PC-9 (cell line): ENCODE data around the gene NACC2. TPM values are rescaled to one million over a fixed set of nuclear protein-coding genes. Genes with fewer than 3 reads are reported as not detected.

Experiments
- BruUV-seq: library from RNA; stranded (reverse); fragments of 400-500 nt; replicated peaks from 2 replicates; lab custom pipeline; 2021; lab: Mats Ljungman, UMichigan
- CTCF ChIA-PET: fragments of 300-600 bp; sonication (Branson Sonifier 250); formaldehyde crosslinking; loops from one replicate; lab custom pipeline; 2022; ENCODE audit warnings: antibody characterized with exemption; lab: Charles Lee
- POLR2A ChIA-PET: fragments of 300-600 bp; sonication (Branson Sonifier 250); formaldehyde crosslinking; loops from one replicate; lab custom pipeline; 2022; ENCODE audit warnings: antibody characterized with exemption; ENCODE audit not compliant: unreplicated experiment; lab: Charles Lee
- DNase-seq, 2 experiments: peaks; one replicate each; pipeline versions ENCODE4 v3.0.0 to v3.0.0-alpha.2; 2015 to 2022; ENCODE audit warnings: mixed read lengths in 1 of 2
- H2AFZ ChIP-seq: fragments of 200-600 bp; sonication (generic); 2 replicates; pipeline ENCODE4 v1.8.1; 2017; ENCODE audit warnings: antibody characterized with exemption
- H3F3A ChIP-seq: fragments of 200-600 bp; sonication (generic); 2 replicates; pipeline ENCODE4 v1.8.1; 2017; ENCODE audit warnings: antibody characterized with exemption, mild to moderate bottlenecking, low read depth; ENCODE audit not compliant: insufficient read depth
- H3K27ac ChIP-seq: fragments of 200-600 bp; sonication (generic); 2 replicates; pipeline ENCODE4 v1.6.1; 2016; ENCODE audit warnings: mixed run types
- H3K27me3 ChIP-seq: fragments of 200-600 bp; sonication (generic); 2 replicates; pipeline ENCODE4 v1.6.1; 2016; ENCODE audit warnings: low read depth, mixed run types; ENCODE audit not compliant: insufficient read depth
- H3K36me3 ChIP-seq: fragments of 200-600 bp; sonication (generic); 2 replicates; pipeline ENCODE4 v1.6.1; 2016; ENCODE audit warnings: low read depth, mixed run types
- H3K4me1 ChIP-seq: fragments of 200-600 bp; sonication (generic); replicated peaks from 2 replicates; pipeline ENCODE4 v1.6.1; 2016; ENCODE audit warnings: mixed run types; ENCODE audit not compliant: insufficient read depth
- H3K4me2 ChIP-seq: fragments of 200-600 bp; sonication (generic); 2 replicates; pipeline ENCODE4 v1.6.1; 2017; ENCODE audit warnings: mixed run types
- H3K4me3 ChIP-seq: fragments of 200-600 bp; sonication (generic); 2 replicates; pipeline ENCODE4 v1.6.1; 2016; ENCODE audit warnings: mixed run types
- H3K79me2 ChIP-seq: fragments of 200-600 bp; sonication (generic); 2 replicates; pipeline ENCODE4 v1.6.1; 2017; ENCODE audit warnings: low read depth, mixed run types
- H3K9me2 ChIP-seq: fragments of 200-600 bp; sonication (generic); 2 replicates; pipeline ENCODE4 v1.8.1; 2017; ENCODE audit warnings: mild to moderate bottlenecking; ENCODE audit not compliant: insufficient read depth
- H3K9me3 ChIP-seq: fragments of 200-600 bp; sonication (generic); 2 replicates; pipeline ENCODE4 v1.8.1; 2016; ENCODE audit warnings: low read depth; ENCODE audit not compliant: insufficient read depth
- H4K20me1 ChIP-seq: fragments of 200-600 bp; sonication (generic); 2 replicates; pipeline ENCODE4 v1.8.1; 2017; ENCODE audit not compliant: insufficient read depth
- CTCF ChIP-seq: fragments of 200-600 bp; sonication (generic); conservative IDR thresholded peaks from 2 replicates; pipeline ENCODE4 v1.6.1; 2017; ENCODE audit warnings: mixed run types, antibody characterized with exemption, mild to moderate bottlenecking, moderate library complexity
- EZH2 ChIP-seq: fragments of 200-600 bp; sonication (generic); IDR thresholded peaks from 2 replicates; pipeline ENCODE4 v1.8.0; 2017; ENCODE audit warnings: antibody characterized with exemption, low read depth
- intact Hi-C: fragments of 100-400 bp; cut with micrococcal nuclease; formaldehyde crosslinking; loops from one replicate; pipeline ENCODE4 v1.10.0; 2022; ENCODE audit not compliant: unreplicated experiment
- total RNA-seq: library from RNA; stranded (reverse); gene quantifications from 2 replicates; pipeline ENCODE4 v1.2.3, GENCODE V29; 2021

Gene NACC2
- total RNA-seq, 1 experiment from 2014 or later, result 22.4 TPM

- CTCF ChIA-PET, result no interaction called here
- no peak overlapping the region for H3K4me2 ChIP-seq
- H3K27me3 ChIP-seq, result peaks cover 2% of the 10 kb centered on the region; the same call in 1 of the 2 replicates
- H4K20me1 ChIP-seq, result peaks cover 2% of the 10 kb centered on the region; the same call in 1 of the 2 replicates
- POLR2A ChIA-PET, result no interaction called here
- H2AFZ ChIP-seq, result no peak overlapping the region
- no peak overlapping the region for H3K27ac ChIP-seq
- H3K4me1 ChIP-seq, result peaks cover 13% of the 10 kb centered on the region
- DNase-seq, result no peak
- H3K9me3 ChIP-seq, result no peaks in the 10 kb centered on the region
- peaks cover 14% of the 10 kb centered on the region; the same call in 1 of the 2 replicates for H3F3A ChIP-seq
- no peaks in the 10 kb centered on the region for H3K36me3 ChIP-seq
- no TSS peak for BruUV-seq
- no peaks in the 10 kb centered on the region for H3K9me2 ChIP-seq
- intact Hi-C loops, result no loop called here
- TF ChIP-seq EZH2 (no peak), CTCF (no peak)
- no peak overlapping the region for H3K4me3 ChIP-seq
- H3K79me2 ChIP-seq, result peaks cover 13% of the 10 kb centered on the region; the same call in 1 of the 2 replicates
These were observed 3.1 kb upstream of the NACC2 start for GRCh38 chr9:136098210-136098609.

GRCh38 chr9:136096505-136097001 is 1.5 kb upstream of the NACC2 start:
- no TSS peak for BruUV-seq
- Histone ChIP-seq H3K36me3 (no peaks in the 10 kb centered on the region), H3K9me3 (no peaks in the 10 kb centered on the region), H4K20me1 (peaks cover 13% of the 10 kb centered on the region; the same call in 1 of the 2 replicates), H3K27ac (no peak overlapping the region), H2AFZ (no peak overlapping the region), H3K27me3 (no peaks in the 10 kb centered on the region), H3K4me3 (no peak overlapping the region), H3K79me2 (peaks cover 23% of the 10 kb centered on the region), H3K4me2 (no peak overlapping the region), H3K9me2 (no peaks in the 10 kb centered on the region), H3F3A (peaks cover 17% of the 10 kb centered on the region; the same call in 1 of the 2 replicates), H3K4me1 (peaks cover 20% of the 10 kb centered on the region)
- CTCF ChIA-PET, result interaction anchor here (0.7 kb wide), 1 partner anchor 266 kb away, joined by 4 read pairs; no protein-coding TSS in a partner anchor
- no peak for TF ChIP-seq EZH2
- TF ChIP-seq CTCF, result no peak
- DNase-seq, result peak in 1 of 2 experiments; percentile 31
- intact Hi-C loops, result no loop called here
- POLR2A ChIA-PET, result interaction anchor here (0.6 kb wide), 2 partner anchors 55 to 66 kb away, joined by 8 to 9 read pairs; no protein-coding TSS in a partner anchor

- Histone ChIP-seq H3K4me3 (peak overlapping the region; percentile 88), H3F3A (peaks cover 22% of the 10 kb centered on the region; the same call in 1 of the 2 replicates), H3K9me2 (no peaks in the 10 kb centered on the region), H3K27ac (no peak overlapping the region), H3K79me2 (peaks cover 41% of the 10 kb centered on the region), H4K20me1 (peaks cover 34% of the 10 kb centered on the region), H2AFZ (peak overlapping the region; percentile 71; the same call in 1 of the 2 replicates), H3K9me3 (no peaks in the 10 kb centered on the region), H3K4me1 (peaks cover 22% of the 10 kb centered on the region), H3K4me2 (peak overlapping the region; percentile 90), H3K36me3 (no peaks in the 10 kb centered on the region), H3K27me3 (no peaks in the 10 kb centered on the region)
- peak in 1 of 2 experiments; percentile 76 for DNase-seq
- ChIA-PET POLR2A (no interaction called here), CTCF (interaction anchor here (0.6 to 1.6 kb wide), 2 partner anchors 24 to 28 kb away, joined by 3 to 7 read pairs; no protein-coding TSS in a partner anchor)
- BruUV-seq, result no TSS peak
- no peak for TF ChIP-seq CTCF
- no peak for TF ChIP-seq EZH2
- intact Hi-C loops, result loop anchor here (2.0 kb wide), 1 partner anchor 15 kb away; no protein-coding TSS in a partner anchor
These were observed 851 bp downstream of the NACC2 start for GRCh38 chr9:136093995-136094881.
